CD14-positive monocyte (primary cell): Measurements from ENCODE around the gene MYRF. TPM values are rescaled to one million over a fixed set of nuclear protein-coding genes. Genes with fewer than 3 reads are reported as not detected.

Source experiments
- DNase-seq, 3 donors: peaks; one replicate each; pipeline ENCODE4 v3.0.0-alpha.2; 2011 to 2022
- H2AFZ ChIP-seq: 2 replicates; pipeline ENCODE4 v1.6.0; 2012; ENCODE audit warnings: mild to moderate bottlenecking, low read depth, low read length, inconsistent platforms; ENCODE audit not compliant: insufficient read depth, poor library complexity, severe bottlenecking
- H3K27ac ChIP-seq, 2 donors: 1 replicate in 1 of 2; 2 replicates in 1 of 2; pipeline ENCODE4 v1.5.1; 2012 to 2013; ENCODE audit warnings: low read length in 2 of 2, control low read depth in 1 of 2, inconsistent platforms in 1 of 2, low read depth in 1 of 2, mild to moderate bottlenecking in 1 of 2
- H3K27me3 ChIP-seq, 2 donors: one replicate each; pipeline versions ENCODE4 v1.6.0 to v1.6.1; 2011 to 2013; ENCODE audit warnings: low read length in 2 of 2; ENCODE audit not compliant: control insufficient read depth in 2 of 2, insufficient read depth in 2 of 2
- H3K36me3 ChIP-seq, 2 donors: replicated peaks in 1 of 2; 1 replicate in 1 of 2; 2 replicates in 1 of 2; pipeline versions ENCODE4 v1.5.1 to v1.6.1; 2012 to 2013; ENCODE audit warnings: low read length in 2 of 2, control low read depth in 1 of 2, inconsistent platforms in 1 of 2, mild to moderate bottlenecking in 1 of 2; ENCODE audit not compliant: insufficient read depth in 2 of 2, control insufficient read depth in 1 of 2
- H3K4me1 ChIP-seq, 2 donors: 1 replicate in 1 of 2; 2 replicates in 1 of 2; pipeline versions ENCODE4 v1.5.1 to v1.6.1; 2012 to 2013; ENCODE audit warnings: low read length in 2 of 2, control low read depth in 1 of 2, inconsistent platforms in 1 of 2, mild to moderate bottlenecking in 1 of 2, moderate library complexity in 1 of 2; ENCODE audit not compliant: insufficient read depth in 2 of 2, control insufficient read depth in 1 of 2
- H3K4me2 ChIP-seq: replicated peaks from 2 replicates; pipeline ENCODE3; 2012; ENCODE audit warnings: low read length, moderate library complexity, mild to moderate bottlenecking; ENCODE audit not compliant: poor library complexity, severe bottlenecking; ENCODE audit errors: extremely low read depth
- H3K4me3 ChIP-seq, 3 experiments: fragments of 200-600 bp in 1 of 3; sonication (generic) in 1 of 3; replicated peaks in 1 of 3; 1 replicate in 2 of 3; 2 replicates in 1 of 3; pipeline ENCODE4 v1.5.1; 2011 to 2013; ENCODE audit warnings: low read length in 3 of 3, mild to moderate bottlenecking in 3 of 3, control low read depth in 2 of 3, low read depth in 2 of 3, inconsistent platforms in 1 of 3, moderate library complexity in 1 of 3
- H3K79me2 ChIP-seq: 2 replicates; pipeline ENCODE4 v1.6.0; 2012; ENCODE audit warnings: mild to moderate bottlenecking, control low read depth, inconsistent platforms, low read length, moderate library complexity; ENCODE audit not compliant: insufficient read depth
- H3K9ac ChIP-seq: 2 replicates; pipeline ENCODE4 v1.6.0; 2017; ENCODE audit warnings: low read length, mild to moderate bottlenecking; ENCODE audit not compliant: insufficient read depth, poor library complexity, severe bottlenecking
- H3K9me3 ChIP-seq, 2 donors: replicated peaks in 1 of 2; 1 replicate in 1 of 2; 2 replicates in 1 of 2; pipeline versions ENCODE4 v1.5.1 to v1.6.1; 2012 to 2013; ENCODE audit warnings: low read length in 2 of 2, control low read depth in 1 of 2; ENCODE audit not compliant: control insufficient read depth in 1 of 2, insufficient read depth in 1 of 2
- H4K20me1 ChIP-seq: 2 replicates; pipeline ENCODE4 v1.6.0; 2012; ENCODE audit warnings: mild to moderate bottlenecking, low read length, control low read depth, moderate library complexity; ENCODE audit not compliant: insufficient read depth
- H3K27ac Mint-ChIP-seq, 7 donors: one replicate each; pipeline ENCODE4 v1.8.0; 2020; ENCODE audit warnings: mild to moderate bottlenecking in 7 of 7, mixed read lengths in 7 of 7, moderate library complexity in 6 of 7, inconsistent platforms in 2 of 7
- H3K27me3 Mint-ChIP-seq, 3 donors: one replicate each; pipeline ENCODE4 v1.8.0; 2021 to 2022; ENCODE audit warnings: low read depth in 3 of 3, mild to moderate bottlenecking in 3 of 3, mixed read lengths in 3 of 3, moderate library complexity in 3 of 3, inconsistent platforms in 1 of 3
- H3K36me3 Mint-ChIP-seq, 2 donors: one replicate each; pipeline ENCODE4 v1.8.0; 2020; ENCODE audit warnings: mixed read lengths in 2 of 2, inconsistent platforms in 1 of 2, mild to moderate bottlenecking in 1 of 2
- H3K4me1 Mint-ChIP-seq: one replicate; pipeline ENCODE4 v1.8.0; 2020; ENCODE audit warnings: mild to moderate bottlenecking, mixed read lengths
- H3K4me3 Mint-ChIP-seq, 2 donors: one replicate each; pipeline ENCODE4 v1.8.0; 2020; ENCODE audit warnings: mild to moderate bottlenecking in 2 of 2, mixed read lengths in 2 of 2, moderate library complexity in 1 of 2
- H3K9me3 Mint-ChIP-seq, 7 donors: one replicate each; pipeline ENCODE4 v1.8.0; 2020 to 2022; ENCODE audit warnings: mixed read lengths in 7 of 7, mild to moderate bottlenecking in 6 of 7, moderate library complexity in 6 of 7, inconsistent platforms in 2 of 7
- WGBS: methylation state at CpG from one replicate; pipeline ENCODE4 v1.1.5; 2013; ENCODE audit warnings: missing lambda C conversion rate; ENCODE audit not compliant: insufficient coverage; 5-methylcytosine and 5-hydroxymethylcytosine counted together
- intact Hi-C, 2 donors: fragments of 100-400 bp; cut with micrococcal nuclease; formaldehyde crosslinking; loops; one replicate each; pipeline versions ENCODE4 v1.15.0 to v1.15.1; 2023
- polyA plus RNA-seq, 3 donors: library from polyadenylated mRNA; depleted of rRNA in 1 of 3; unstranded in 2 of 3; stranded (reverse) in 1 of 3; fragments of 300-500 nt in 2 of 3; fragments of >200 nt in 1 of 3; fragmentation: Illumina TruSeq in 2 of 3; gene quantifications; 1 replicate in 2 of 3; 2 replicates in 1 of 3; pipeline ENCODE4 v1.2.3, GENCODE V29; 2012 to 2021
- TF ChIP-seq, protein P1 (sequence below): fragments of 200-600 bp; IDR thresholded peaks from one replicate; pipeline ENCODE4 v1.8.0; 2022; ENCODE audit warnings: antibody characterized with exemption, mild to moderate bottlenecking

Gene MYRF
- polyA plus RNA-seq, 3 donors: 0.18 to 0.19 TPM; not detected in 1

DNA sequence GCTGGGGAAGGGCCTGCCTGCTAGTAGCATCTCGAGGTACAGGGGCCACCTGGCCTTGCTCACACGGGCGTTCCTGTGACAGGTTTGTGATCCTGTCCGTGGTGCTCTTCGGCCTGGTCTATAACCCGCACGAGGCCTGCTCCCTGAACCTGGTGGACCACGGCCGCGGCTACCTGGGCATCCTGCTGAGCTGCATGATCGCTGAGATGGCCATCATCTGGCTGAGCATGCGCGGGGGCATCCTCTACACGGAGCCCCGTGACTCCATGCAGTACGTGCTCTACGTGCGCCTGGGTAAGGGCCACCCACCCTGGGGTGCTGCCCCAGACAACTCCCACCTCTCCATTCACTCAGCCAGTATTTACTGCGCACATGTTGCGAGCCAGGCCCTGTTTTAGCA lies 31.8 kb upstream of the MYRF start:
- H3K4me2 ChIP-seq: no peak overlapping the region
- TF ChIP-seq, protein P1, sequence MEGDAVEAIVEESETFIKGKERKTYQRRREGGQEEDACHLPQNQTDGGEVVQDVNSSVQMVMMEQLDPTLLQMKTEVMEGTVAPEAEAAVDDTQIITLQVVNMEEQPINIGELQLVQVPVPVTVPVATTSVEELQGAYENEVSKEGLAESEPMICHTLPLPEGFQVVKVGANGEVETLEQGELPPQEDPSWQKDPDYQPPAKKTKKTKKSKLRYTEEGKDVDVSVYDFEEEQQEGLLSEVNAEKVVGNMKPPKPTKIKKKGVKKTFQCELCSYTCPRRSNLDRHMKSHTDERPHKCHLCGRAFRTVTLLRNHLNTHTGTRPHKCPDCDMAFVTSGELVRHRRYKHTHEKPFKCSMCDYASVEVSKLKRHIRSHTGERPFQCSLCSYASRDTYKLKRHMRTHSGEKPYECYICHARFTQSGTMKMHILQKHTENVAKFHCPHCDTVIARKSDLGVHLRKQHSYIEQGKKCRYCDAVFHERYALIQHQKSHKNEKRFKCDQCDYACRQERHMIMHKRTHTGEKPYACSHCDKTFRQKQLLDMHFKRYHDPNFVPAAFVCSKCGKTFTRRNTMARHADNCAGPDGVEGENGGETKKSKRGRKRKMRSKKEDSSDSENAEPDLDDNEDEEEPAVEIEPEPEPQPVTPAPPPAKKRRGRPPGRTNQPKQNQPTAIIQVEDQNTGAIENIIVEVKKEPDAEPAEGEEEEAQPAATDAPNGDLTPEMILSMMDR: no peak
- H3K4me1 ChIP-seq: peaks cover 23 to 26% of the 10 kb centered on the region in 2 donors
- no peaks in the 10 kb centered on the region for H3K27me3 ChIP-seq
- H2AFZ ChIP-seq: no peak overlapping the region
- H3K4me3 ChIP-seq: no peak overlapping the region
- peaks cover 2 to 35% of the 10 kb centered on the region in 2 donors for H3K36me3 ChIP-seq
- Mint-ChIP-seq H3K9me3 (no peaks in the 10 kb centered on the region), H3K4me3 (no peak overlapping the region), H3K4me1 (peaks cover 28% of the 10 kb centered on the region), H3K27ac (no peak overlapping the region), H3K36me3 (peaks cover 12 to 14% of the 10 kb centered on the region in 2 donors), H3K27me3 (peaks cover 0 to 6% (median 3%) of the 10 kb centered on the region in 3 donors)
- H4K20me1 ChIP-seq: no peaks in the 10 kb centered on the region
- intact Hi-C loops: no loop called here
- no peak overlapping the region for H3K27ac ChIP-seq
- H3K9ac ChIP-seq: no peak overlapping the region
- H3K79me2 ChIP-seq: peaks cover 4% of the 10 kb centered on the region
- no peaks in the 10 kb centered on the region for H3K9me3 ChIP-seq
- DNase-seq: no peak
- WGBS: 97% methylated on average over 20 of the region's 20 CpGs

DNA sequence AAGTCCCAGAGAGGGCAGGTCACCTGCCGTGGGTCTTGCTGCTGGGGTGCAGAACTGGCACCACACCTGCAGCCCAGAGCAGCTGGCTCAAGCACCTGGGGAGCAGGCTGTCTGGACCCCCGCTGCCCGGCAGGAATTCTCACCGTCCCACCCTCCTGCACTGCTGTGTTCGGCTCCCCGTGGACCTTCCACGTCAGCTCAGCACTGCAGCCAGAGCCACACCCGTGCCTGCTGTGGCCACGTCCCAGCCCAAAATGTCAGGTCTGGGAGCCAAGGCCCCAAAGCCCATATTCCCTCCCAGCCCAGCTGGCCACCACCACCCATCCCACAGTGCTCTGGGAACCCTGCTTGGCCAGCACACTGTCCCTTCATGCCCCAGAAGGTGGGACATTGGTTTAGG lies 28.0 kb upstream of the MYRF start:
- Histone ChIP-seq H3K9me3 (no peaks in the 10 kb centered on the region), H3K27ac (no peak overlapping the region), H3K27me3 (no peaks in the 10 kb centered on the region), H3K4me2 (no peak overlapping the region), H2AFZ (no peak overlapping the region), H3K9ac (no peak overlapping the region), H3K36me3 (peaks cover 2 to 71% of the 10 kb centered on the region in 2 donors), H3K4me3 (no peak overlapping the region), H4K20me1 (no peaks in the 10 kb centered on the region), H3K4me1 (no peaks in the 10 kb centered on the region), H3K79me2 (no peaks in the 10 kb centered on the region)
- 97% methylated on average over 9 of the region's 9 CpGs for WGBS
- intact Hi-C loops: no loop called here
- H3K4me1 Mint-ChIP-seq: peaks cover 4% of the 10 kb centered on the region
- peak overlapping the region in 1 of 7 donors; percentile 15 for H3K27ac Mint-ChIP-seq
- no peak overlapping the region for H3K4me3 Mint-ChIP-seq
- H3K9me3 Mint-ChIP-seq: no peaks in the 10 kb centered on the region
- no peak for DNase-seq
- H3K27me3 Mint-ChIP-seq: peaks cover 0 to 6% (median 0%) of the 10 kb centered on the region in 3 donors
- TF ChIP-seq, protein P1: no peak
- H3K36me3 Mint-ChIP-seq: peaks cover 32 to 38% of the 10 kb centered on the region in 2 donors
